ENCODE data around the gene C4orf50. TPM values are rescaled to one million over a fixed set of nuclear protein-coding genes. Genes with fewer than 3 reads are reported as not detected.

Gene C4orf50
- total and polyA plus RNA-seq, 10 of the 15 experiments (the other 5 are each of a cell fraction or from before 2014, with no cell fraction given), result 0.04 to 0.09 (median 0.05) TPM; not detected in 3

GRCh38 chr4:6065166-6065565 lies 46.9 kb upstream of the C4orf50 start:
- Histone ChIP-seq H3K4me2 (ENCODE audit: control insufficient read depth, insufficient read depth) (no peak overlapping the region), H3K36me3 (ENCODE audit: control insufficient read depth in 2 of 2, insufficient read depth in 2 of 2, low read length in 1 of 2) (peaks cover 2 to 4% of the 10 kb centered on the region in 2 experiments; a peak in 3 of 4 replicates), H3K4me1 (ENCODE audit: control insufficient read depth, insufficient read depth, low read length) (no peaks in the 10 kb centered on the region), H3K27ac (ENCODE audit: control insufficient read depth, insufficient read depth) (no peak overlapping the region), H3K4me3 (no peak overlapping the region), H3K79me2 (ENCODE audit: control insufficient read depth, insufficient read depth, low read length) (no peaks in the 10 kb centered on the region), H3K9ac (ENCODE audit: control insufficient read depth, insufficient read depth, low read length) (no peak overlapping the region), H3K27me3 (replicated peaks in 1 of 2; ENCODE audit: control insufficient read depth in 2 of 2, insufficient read depth in 2 of 2, low read length in 1 of 2) (no peaks in the 10 kb centered on the region), H2AFZ (ENCODE audit: control insufficient read depth, low read depth, low read length) (no peak overlapping the region), H4K20me1 (ENCODE audit: control insufficient read depth, insufficient read depth) (no peaks in the 10 kb centered on the region), H3K9me3 (replicated peaks; ENCODE audit: control insufficient read depth, insufficient read depth, low read length) (no peaks in the 10 kb centered on the region; the same call in 1 of the 3 replicates)
- CTCF ChIA-PET, result interaction anchor here (1.5 kb wide), 1 partner anchor 262 kb away, joined by 3 read pairs; no protein-coding TSS in a partner anchor
- POLR2A ChIA-PET, result no interaction called here
- RAD21 ChIA-PET (ENCODE audit: unreplicated experiment), result no interaction called here
- intact Hi-C loops (cut with micrococcal nuclease; ENCODE audit: unreplicated experiment) (no loop called here), in situ Hi-C loops (cut with MboI) (no loop called here)
- DNase-seq (ENCODE audit: low read depth, low spot score), result no peak
- TF ChIP-seq PAX5 (IDR thresholded peaks at IDR 0.05; ENCODE audit: borderline replicate concordance, low read depth, low read length) (peak; percentile 56), SREBF1 (IDR thresholded peaks at IDR 0.05; ENCODE audit: low read length) (no peak), YY1 (IDR thresholded peaks at IDR 0.05; ENCODE audit: low read depth, low read length) (no peak), GABPA (IDR thresholded peaks at IDR 0.05; ENCODE audit: low read depth) (no peak), ZSCAN29 (IDR thresholded peaks at IDR 0.05) (no peak)
- SMC1A ChIA-PET (ENCODE audit: uncharacterized antibody, unreplicated experiment), result interaction anchor here (0.8 kb wide), 1 partner anchor 32 kb away, joined by 3 read pairs; no protein-coding TSS in a partner anchor
- ATAC-seq, result no peak
- 73% methylated on average over 5 of the region's 5 CpGs for WGBS (ENCODE audit: insufficient coverage, insufficient replicate concordance, low lambda C conversion rate, missing lambda C conversion rate)
- no peak for FAIRE-seq
- BruUV-seq (replicated peaks), result no TSS peak

GRCh38 chr4:6064383-6064782 lies 46.2 kb upstream of the C4orf50 start:
- no peaks in the 10 kb centered on the region for H3K27me3 ChIP-seq (replicated peaks in 1 of 2; ENCODE audit: control insufficient read depth in 2 of 2, insufficient read depth in 2 of 2, low read length in 1 of 2)
- H3K27ac ChIP-seq (ENCODE audit: control insufficient read depth, insufficient read depth), result no peak overlapping the region
- H3K36me3 ChIP-seq (ENCODE audit: control insufficient read depth in 2 of 2, insufficient read depth in 2 of 2, low read length in 1 of 2), result peaks cover 2 to 10% of the 10 kb centered on the region in 2 experiments; a peak in 3 of 4 replicates
- no TSS peak for BruUV-seq (replicated peaks)
- no peak overlapping the region for H3K4me3 ChIP-seq
- no peak overlapping the region for H2AFZ ChIP-seq (ENCODE audit: control insufficient read depth, low read depth, low read length)
- RAD21 ChIA-PET (ENCODE audit: unreplicated experiment), result no interaction called here
- DNase-seq (ENCODE audit: low read depth, low spot score) (no peak), ATAC-seq (no peak), FAIRE-seq (no peak)
- in situ Hi-C loops (cut with MboI), result no loop called here
- WGBS (ENCODE audit: insufficient coverage, insufficient replicate concordance, low lambda C conversion rate, missing lambda C conversion rate), result 59% methylated on average over 7 of the region's 7 CpGs
- no peak overlapping the region for H3K9ac ChIP-seq (ENCODE audit: control insufficient read depth, insufficient read depth, low read length)
- SMC1A ChIA-PET (ENCODE audit: uncharacterized antibody, unreplicated experiment), result no interaction called here
- peaks cover 5% of the 10 kb centered on the region; the same call in 2 of the 3 replicates for H3K9me3 ChIP-seq (replicated peaks; ENCODE audit: control insufficient read depth, insufficient read depth, low read length)
- H3K4me1 ChIP-seq (ENCODE audit: control insufficient read depth, insufficient read depth, low read length), result no peaks in the 10 kb centered on the region
- no peak for TF ChIP-seq HDAC6 (IDR thresholded peaks at IDR 0.05; ENCODE audit: unreplicated experiment)
- TF ChIP-seq EZH2 (IDR thresholded peaks at IDR 0.05; ENCODE audit: borderline replicate concordance, control insufficient read depth, low read depth, low read length), result no peak
- no peak for TF ChIP-seq IKZF2 (IDR thresholded peaks at IDR 0.05)
- no peak for TF ChIP-seq BRCA1 (IDR thresholded peaks at IDR 0.05; ENCODE audit: low read depth, low read length)
- no peak for TF ChIP-seq SMAD5 (IDR thresholded peaks at IDR 0.05; ENCODE audit: low read depth)
- TF ChIP-seq, protein P1, sequence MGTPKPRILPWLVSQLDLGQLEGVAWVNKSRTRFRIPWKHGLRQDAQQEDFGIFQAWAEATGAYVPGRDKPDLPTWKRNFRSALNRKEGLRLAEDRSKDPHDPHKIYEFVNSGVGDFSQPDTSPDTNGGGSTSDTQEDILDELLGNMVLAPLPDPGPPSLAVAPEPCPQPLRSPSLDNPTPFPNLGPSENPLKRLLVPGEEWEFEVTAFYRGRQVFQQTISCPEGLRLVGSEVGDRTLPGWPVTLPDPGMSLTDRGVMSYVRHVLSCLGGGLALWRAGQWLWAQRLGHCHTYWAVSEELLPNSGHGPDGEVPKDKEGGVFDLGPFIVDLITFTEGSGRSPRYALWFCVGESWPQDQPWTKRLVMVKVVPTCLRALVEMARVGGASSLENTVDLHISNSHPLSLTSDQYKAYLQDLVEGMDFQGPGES (IDR thresholded peaks at IDR 0.05), result no peak
- TF ChIP-seq YBX1 (IDR thresholded peaks at IDR 0.05), result no peak
- TF ChIP-seq ZNF384 (IDR thresholded peaks at IDR 0.05; ENCODE audit: borderline replicate concordance, low read depth, low read length), result no peak
- TF ChIP-seq, protein P2, sequence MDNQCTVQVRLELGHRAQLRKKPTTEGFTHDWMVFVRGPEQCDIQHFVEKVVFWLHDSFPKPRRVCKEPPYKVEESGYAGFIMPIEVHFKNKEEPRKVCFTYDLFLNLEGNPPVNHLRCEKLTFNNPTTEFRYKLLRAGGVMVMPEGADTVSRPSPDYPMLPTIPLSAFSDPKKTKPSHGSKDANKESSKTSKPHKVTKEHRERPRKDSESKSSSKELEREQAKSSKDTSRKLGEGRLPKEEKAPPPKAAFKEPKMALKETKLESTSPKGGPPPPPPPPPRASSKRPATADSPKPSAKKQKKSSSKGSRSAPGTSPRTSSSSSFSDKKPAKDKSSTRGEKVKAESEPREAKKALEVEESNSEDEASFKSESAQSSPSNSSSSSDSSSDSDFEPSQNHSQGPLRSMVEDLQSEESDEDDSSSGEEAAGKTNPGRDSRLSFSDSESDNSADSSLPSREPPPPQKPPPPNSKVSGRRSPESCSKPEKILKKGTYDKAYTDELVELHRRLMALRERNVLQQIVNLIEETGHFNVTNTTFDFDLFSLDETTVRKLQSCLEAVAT (IDR thresholded peaks at IDR 0.05), result no peak
- CTCF ChIA-PET, result no interaction called here
- intact Hi-C loops (cut with micrococcal nuclease; ENCODE audit: unreplicated experiment), result no loop called here
- no peaks in the 10 kb centered on the region for H4K20me1 ChIP-seq (ENCODE audit: control insufficient read depth, insufficient read depth)
- H3K4me2 ChIP-seq (ENCODE audit: control insufficient read depth, insufficient read depth), result no peak overlapping the region
- no peaks in the 10 kb centered on the region for H3K79me2 ChIP-seq (ENCODE audit: control insufficient read depth, insufficient read depth, low read length)
- POLR2A ChIA-PET, result no interaction called here

Data from GM12878 (cell line).